Smooth muscle cell (in vitro differentiated cells): ENCODE measurements around the gene CHRDL2. TPM values are rescaled to one million over a fixed set of nuclear protein-coding genes. Genes with fewer than 3 reads are reported as not detected.

Source experiments
- DNase-seq: peaks from one replicate; lab custom pipeline; 2025; ENCODE audit not compliant: unreplicated experiment; lab: John Stamatoyannopoulos, UW
- H2AFZ ChIP-seq: fragments of 200-600 bp; sonication (generic); 2 replicates; pipeline ENCODE4 v1.6.0; 2016; ENCODE audit warnings: antibody characterized with exemption, low read depth, mild to moderate bottlenecking
- H3F3A ChIP-seq: fragments of 200-600 bp; sonication (generic); 2 replicates; pipeline ENCODE4 v1.6.0; 2017; ENCODE audit warnings: antibody characterized with exemption, low read depth
- H3K27ac ChIP-seq: fragments of 200-600 bp; sonication (generic); 2 replicates; pipeline ENCODE4 v1.5.1; 2016; ENCODE audit warnings: low read depth, mild to moderate bottlenecking
- H3K27me3 ChIP-seq: fragments of 200-600 bp; sonication (generic); 2 replicates; pipeline ENCODE4 v1.6.1; 2016; ENCODE audit warnings: low read depth, mild to moderate bottlenecking
- H3K36me3 ChIP-seq: fragments of 200-600 bp; sonication (generic); 2 replicates; pipeline ENCODE4 v1.5.1; 2016; ENCODE audit warnings: low read depth
- H3K4me1 ChIP-seq: fragments of 200-600 bp; sonication (generic); 2 replicates; pipeline ENCODE4 v1.5.1; 2016; ENCODE audit warnings: low read depth
- H3K4me2 ChIP-seq: fragments of 200-600 bp; sonication (generic); 2 replicates; pipeline ENCODE4 v1.6.0; 2016; ENCODE audit warnings: mild to moderate bottlenecking
- H3K4me3 ChIP-seq: fragments of 200-600 bp; sonication (generic); 2 replicates; pipeline ENCODE4 v1.5.1; 2016; ENCODE audit warnings: mild to moderate bottlenecking
- H3K79me2 ChIP-seq: fragments of 200-600 bp; sonication (generic); 2 replicates; pipeline ENCODE4 v1.6.0; 2016; ENCODE audit warnings: low read depth, mild to moderate bottlenecking
- H3K9ac ChIP-seq: fragments of 200-600 bp; sonication (generic); 2 replicates; pipeline ENCODE4 v1.6.0; 2016; ENCODE audit warnings: low read depth
- H3K9me3 ChIP-seq: fragments of 200-600 bp; sonication (generic); replicated peaks from 2 replicates; pipeline ENCODE4 v1.5.1; 2016; ENCODE audit warnings: low read depth
- H4K20me1 ChIP-seq: fragments of 200-600 bp; sonication (generic); 2 replicates; pipeline ENCODE4 v1.6.0; 2016; ENCODE audit warnings: low read depth
- CTCF ChIP-seq: fragments of 200-600 bp; sonication (generic); IDR thresholded peaks from 2 replicates; pipeline ENCODE4 v1.5.1; 2017; ENCODE audit warnings: borderline replicate concordance, mild to moderate bottlenecking, antibody characterized with exemption; ENCODE audit not compliant: insufficient read depth, poor library complexity, severe bottlenecking
- WGBS: methylation state at CpG from one replicate; pipeline ENCODE4 v1.1.7; 2016; ENCODE audit warnings: low lambda C conversion rate; 5-methylcytosine and 5-hydroxymethylcytosine counted together
- polyA plus RNA-seq: library from polyadenylated mRNA; unstranded; fragments of >200 nt; fragmentation: Nextera tagmentation; extraction: Ambion mirVana; gene quantifications from 2 replicates; pipeline ENCODE4 v1.2.1, GENCODE V29; 2016
- total RNA-seq: library from RNA; depleted of rRNA; stranded (reverse); fragments of >200 nt; gene quantifications from 2 replicates; pipeline ENCODE4 v1.2.3, GENCODE V29; 2014

CHRDL2 gene
- total and polyA plus RNA-seq, 2 experiments from 2014 or later: 13.8 to 71.4 TPM

GRCh38 chr11:74670171-74670570 lies 61.1 kb downstream of the CHRDL2 start:
- H3K27ac ChIP-seq: no peak overlapping the region

GRCh38 chr11:74669211-74670160 lies 61.7 kb downstream of the CHRDL2 start:
- H3K9ac ChIP-seq: no peak overlapping the region
- H3K4me2 ChIP-seq: no peak overlapping the region
- H3K4me1 ChIP-seq: peaks cover 5% of the 10 kb centered on the region
- DNase-seq: no peak
- no peaks in the 10 kb centered on the region for H3K9me3 ChIP-seq
- H4K20me1 ChIP-seq: no peaks in the 10 kb centered on the region
- no peaks in the 10 kb centered on the region for H3K36me3 ChIP-seq
- H3F3A ChIP-seq: peaks cover 9% of the 10 kb centered on the region
- WGBS: 96% methylated on average over 17 of the region's 17 CpGs
- no peak overlapping the region for H2AFZ ChIP-seq
- H3K79me2 ChIP-seq: no peaks in the 10 kb centered on the region
- TF ChIP-seq CTCF: no peak
- H3K27ac ChIP-seq: no peak overlapping the region
- H3K4me3 ChIP-seq: no peak overlapping the region
- H3K27me3 ChIP-seq: no peaks in the 10 kb centered on the region

More at GRCh38 chr11:74670171-74670570, 61.1 kb downstream of the CHRDL2 start:
- Histone ChIP-seq H3K36me3 (no peaks in the 10 kb centered on the region), H3K27me3 (no peaks in the 10 kb centered on the region), H3K4me3 (no peak overlapping the region), H3K4me2 (no peak overlapping the region), H4K20me1 (no peaks in the 10 kb centered on the region), H3K9me3 (no peaks in the 10 kb centered on the region), H2AFZ (no peak overlapping the region), H3F3A (peaks cover 9% of the 10 kb centered on the region), H3K79me2 (no peaks in the 10 kb centered on the region), H3K9ac (no peak overlapping the region), H3K4me1 (peaks cover 5% of the 10 kb centered on the region)
- no peak for TF ChIP-seq CTCF
- 97% methylated on average over 7 of the region's 7 CpGs for WGBS
- no peak for DNase-seq

GRCh38 chr11:74663315-74663714 lies 67.9 kb downstream of the CHRDL2 start:
- no peaks in the 10 kb centered on the region for H3K4me1 ChIP-seq
- no peaks in the 10 kb centered on the region for H3K9me3 ChIP-seq
- H3K27me3 ChIP-seq: no peaks in the 10 kb centered on the region
- no peaks in the 10 kb centered on the region for H3K36me3 ChIP-seq
- no peak for TF ChIP-seq CTCF
- H3K79me2 ChIP-seq: no peaks in the 10 kb centered on the region
- H4K20me1 ChIP-seq: no peaks in the 10 kb centered on the region
- H3K4me2 ChIP-seq: no peak overlapping the region
- 89% methylated on average over 1 of the region's 1 CpG for WGBS
- H3K9ac ChIP-seq: no peak overlapping the region
- no peaks in the 10 kb centered on the region for H3F3A ChIP-seq
- DNase-seq: no peak
- H2AFZ ChIP-seq: no peak overlapping the region
- no peak overlapping the region for H3K4me3 ChIP-seq
- H3K27ac ChIP-seq: no peak overlapping the region
